Articular chondrocyte of knee joint (primary cell): ENCODE measurements around the gene TMEM168. TPM values are rescaled to one million over a fixed set of nuclear protein-coding genes. Genes with fewer than 3 reads are reported as not detected.

Experiments used
- total RNA-seq: library from RNA; depleted of rRNA; stranded (reverse); fragments of >200 nt; gene quantifications from 2 replicates; pipeline ENCODE4 v1.2.3, GENCODE V29; 2012

The TMEM168 gene, protein sequence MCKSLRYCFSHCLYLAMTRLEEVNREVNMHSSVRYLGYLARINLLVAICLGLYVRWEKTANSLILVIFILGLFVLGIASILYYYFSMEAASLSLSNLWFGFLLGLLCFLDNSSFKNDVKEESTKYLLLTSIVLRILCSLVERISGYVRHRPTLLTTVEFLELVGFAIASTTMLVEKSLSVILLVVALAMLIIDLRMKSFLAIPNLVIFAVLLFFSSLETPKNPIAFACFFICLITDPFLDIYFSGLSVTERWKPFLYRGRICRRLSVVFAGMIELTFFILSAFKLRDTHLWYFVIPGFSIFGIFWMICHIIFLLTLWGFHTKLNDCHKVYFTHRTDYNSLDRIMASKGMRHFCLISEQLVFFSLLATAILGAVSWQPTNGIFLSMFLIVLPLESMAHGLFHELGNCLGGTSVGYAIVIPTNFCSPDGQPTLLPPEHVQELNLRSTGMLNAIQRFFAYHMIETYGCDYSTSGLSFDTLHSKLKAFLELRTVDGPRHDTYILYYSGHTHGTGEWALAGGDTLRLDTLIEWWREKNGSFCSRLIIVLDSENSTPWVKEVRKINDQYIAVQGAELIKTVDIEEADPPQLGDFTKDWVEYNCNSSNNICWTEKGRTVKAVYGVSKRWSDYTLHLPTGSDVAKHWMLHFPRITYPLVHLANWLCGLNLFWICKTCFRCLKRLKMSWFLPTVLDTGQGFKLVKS
- total RNA-seq = 32.6 and 38.4 TPM in 2 replicates

GRCh38 chr7:112789817-112790585, at the start of gene TMEM168:
TSS of gene TMEM168 (minus strand) at chr7:112790393. CDS start at chr7:112784825, 5,568 bp downstream.

